ENCODE measurements around the gene OGN.

The OGN gene

GRCh38 chr9:92402826-92403745, 1.3 kb downstream of the OGN start:
- no peak for DNase-seq

GRCh38 chr9:92402360-92402759, 2.0 kb downstream of the OGN start:
- DNase-seq = no peak

GRCh38 chr9:92397853-92398252, 6.5 kb downstream of the OGN start:
- no peak for DNase-seq

GRCh38 chr9:92395617-92396016, 8.8 kb downstream of the OGN start:
- no peak for DNase-seq

GRCh38 chr9:92393686-92394085, 10.7 kb downstream of the OGN start:
- no peak for DNase-seq

- no peak for DNase-seq
Measured at GRCh38 chr9:92392690-92393089, 11.7 kb downstream of the OGN start.

- DNase-seq = no peak
Measured at GRCh38 chr9:92385953-92386352, 18.4 kb downstream of the OGN start.

- DNase-seq = no peak
Measured at GRCh38 chr9:92385477-92385876, 18.9 kb downstream of the OGN start.

- DNase-seq = no peak
Measured at GRCh38 chr9:92385001-92385400, 19.4 kb downstream of the OGN start.

GRCh38 chr9:92384375-92384774, 20.0 kb downstream of the OGN start:
- no peak for DNase-seq

- no peak for DNase-seq
Measured at GRCh38 chr9:92381775-92382174, 22.6 kb downstream of the OGN start.

GRCh38 chr9:92380603-92381002, 23.8 kb downstream of the OGN start:
- no peak for DNase-seq

GRCh38 chr9:92378865-92379560, 25.4 kb downstream of the OGN start:
- DNase-seq = no peak

- no peak for DNase-seq
Measured at GRCh38 chr9:92377876-92378275, 26.5 kb downstream of the OGN start.

- no peak for DNase-seq
Measured at GRCh38 chr9:92373167-92373566, 31.2 kb downstream of the OGN start.

- no peak for DNase-seq
Measured at GRCh38 chr9:92369075-92369474, 35.3 kb downstream of the OGN start.

- no peak for DNase-seq
Measured at GRCh38 chr9:92360083-92360482, 44.3 kb downstream of the OGN start.

GRCh38 chr9:92359394-92359995, 44.9 kb downstream of the OGN start:
- DNase-seq = no peak

- DNase-seq = no peak
Measured at GRCh38 chr9:92353051-92353450, 51.3 kb downstream of the OGN start.

GRCh38 chr9:92350740-92351133, 53.6 kb downstream of the OGN start:
- DNase-seq = no peak

- no peak for DNase-seq
Measured at GRCh38 chr9:92349771-92350739, 54.3 kb downstream of the OGN start.

- no peak for DNase-seq
Measured at GRCh38 chr9:92345582-92345981, 58.8 kb downstream of the OGN start.
